HCT116 (cell line): ENCODE data around the gene CCDC107.

Source experiments
- POLR2AphosphoS5 ChIP-seq: IDR thresholded peaks from 2 replicates; pipeline ENCODE4 v1.6.1; 2011; ENCODE audit warnings: mild to moderate bottlenecking, low read depth, low read length, moderate library complexity
- TF ChIP-seq, protein P1 (sequence below): IDR thresholded peaks from 2 replicates; pipeline ENCODE4 v1.6.1; 2012

DNA sequence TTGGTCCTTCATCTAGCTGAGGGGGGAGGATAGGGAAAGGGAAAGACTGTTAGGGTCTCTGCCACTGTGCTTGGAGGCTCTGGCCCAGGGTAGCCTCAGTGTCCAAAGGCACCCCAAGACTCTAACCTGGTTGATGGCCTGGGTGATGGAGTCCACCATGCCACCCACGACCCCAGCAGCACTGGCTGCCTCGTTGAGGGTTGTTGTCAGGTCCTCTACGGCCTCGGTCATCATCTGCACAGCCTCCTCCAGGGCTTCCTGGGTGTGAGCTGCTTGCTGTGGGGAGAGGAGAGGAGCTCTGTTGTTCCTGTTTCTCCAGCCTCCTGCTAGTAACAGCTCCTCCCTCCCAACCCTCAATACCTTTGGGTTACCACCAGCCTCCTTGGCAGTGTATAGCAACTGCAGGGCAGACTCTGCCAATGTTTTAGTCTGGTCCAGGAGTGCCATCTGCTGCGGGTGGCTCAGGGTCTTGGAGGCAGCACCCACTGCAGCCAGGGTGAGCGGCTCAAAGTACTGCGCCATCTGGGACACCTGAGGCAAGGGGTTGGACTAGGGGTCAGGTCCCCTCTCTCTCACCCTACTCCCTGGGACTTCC is 47.8 kb downstream of the CCDC107 start:
- TF ChIP-seq POLR2AphosphoS5 = no peak
- TF ChIP-seq, protein P1, sequence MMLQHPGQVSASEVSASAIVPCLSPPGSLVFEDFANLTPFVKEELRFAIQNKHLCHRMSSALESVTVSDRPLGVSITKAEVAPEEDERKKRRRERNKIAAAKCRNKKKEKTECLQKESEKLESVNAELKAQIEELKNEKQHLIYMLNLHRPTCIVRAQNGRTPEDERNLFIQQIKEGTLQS = no peak
